Upper lobe of left lung (tissue), 6 donors: ENCODE results near the gene TGFBR3. TPM values are rescaled to one million over a fixed set of nuclear protein-coding genes. Genes with fewer than 3 reads are reported as not detected.

ENCODE experiments used
- ATAC-seq, 2 donors: fragments of 200-7000 bp; cut with Tn5 transposase; one replicate each; pipeline ENCODE4 v1.9.1; 2022; ENCODE audit warnings: mild to moderate bottlenecking in 2 of 2, moderate library complexity in 2 of 2; ENCODE audit not compliant: low FRiP score in 2 of 2
- DNase-seq, 2 donors: peaks; one replicate each; pipeline ENCODE4 v3.0.0-alpha.2; 2019 to 2020
- H3K27ac ChIP-seq, 4 donors: fragments of 200-600 bp; sonication (generic); one replicate each; pipeline ENCODE4 v1.5.1; 2016 to 2019
- H3K27me3 ChIP-seq, 4 donors: fragments of 200-600 bp; sonication (generic); one replicate each; pipeline ENCODE4 v1.5.1; 2017 to 2019
- H3K36me3 ChIP-seq, 4 donors: fragments of 200-600 bp; sonication (generic); one replicate each; pipeline ENCODE4 v1.5.1; 2016 to 2019
- H3K4me1 ChIP-seq, 4 donors: fragments of 200-600 bp; sonication (generic); one replicate each; pipeline ENCODE4 v1.5.1; 2018 to 2019
- H3K4me3 ChIP-seq, 4 donors: fragments of 200-600 bp; sonication (generic); one replicate each; pipeline ENCODE4 v1.5.1; 2017 to 2019; ENCODE audit warnings: mild to moderate bottlenecking in 2 of 4, moderate library complexity in 1 of 4
- H3K9me3 ChIP-seq, 4 donors: fragments of 200-600 bp; sonication (generic); one replicate each; pipeline ENCODE4 v1.5.1; 2018 to 2019
- EP300 ChIP-seq, 4 donors: sonication (generic); formaldehyde crosslinking; IDR thresholded peaks; one replicate each; pipeline ENCODE4 v1.5.1; 2017; ENCODE audit warnings: antibody characterized with exemption in 4 of 4, control low read depth in 2 of 4
- POLR2A ChIP-seq, 4 donors: fragments of 450-650 bp; IDR thresholded peaks; one replicate each; pipeline ENCODE4 v1.5.1; 2016 to 2017; ENCODE audit warnings: antibody characterized with exemption in 4 of 4, mild to moderate bottlenecking in 2 of 4
- POLR2AphosphoS5 ChIP-seq, 2 donors: sonication (generic); formaldehyde crosslinking; IDR thresholded peaks; one replicate each; pipeline ENCODE4 v1.5.1; 2017; ENCODE audit warnings: antibody characterized with exemption in 2 of 2
- WGBS, 2 donors: methylation state at CpG; one replicate each; pipeline ENCODE4 v1.1.5; 2017 to 2018; 5-methylcytosine and 5-hydroxymethylcytosine counted together
- total RNA-seq, 6 donors: library from RNA; depleted of rRNA in 4 of 6; stranded (reverse); fragments of >200 nt in 4 of 6; gene quantifications; one replicate each; pipeline versions ENCODE4 v1.1.0 to v1.2.1, GENCODE V29; 2016 to 2021
- TF ChIP-seq, protein P1 (sequence below), 6 experiments: fragments of 450-650 bp in 4 of 6; fragments of 200-600 bp in 2 of 6; sonication (generic) in 2 of 6; IDR thresholded peaks; one replicate each; pipeline ENCODE4 v1.5.1; 2016 to 2019; ENCODE audit warnings: antibody characterized with exemption in 6 of 6
- donor health status: DM: no; HTN: no; CAD: no; lungs with moderate emphysema.
- donor health status: DM: no; HTN: yes; CAD: no; lungs with severe emphysema.

The TGFBR3 gene
- total RNA-seq, 6 donors from 2014 or later: 33.5 to 78.3 (median 57.1) TPM

DNA sequence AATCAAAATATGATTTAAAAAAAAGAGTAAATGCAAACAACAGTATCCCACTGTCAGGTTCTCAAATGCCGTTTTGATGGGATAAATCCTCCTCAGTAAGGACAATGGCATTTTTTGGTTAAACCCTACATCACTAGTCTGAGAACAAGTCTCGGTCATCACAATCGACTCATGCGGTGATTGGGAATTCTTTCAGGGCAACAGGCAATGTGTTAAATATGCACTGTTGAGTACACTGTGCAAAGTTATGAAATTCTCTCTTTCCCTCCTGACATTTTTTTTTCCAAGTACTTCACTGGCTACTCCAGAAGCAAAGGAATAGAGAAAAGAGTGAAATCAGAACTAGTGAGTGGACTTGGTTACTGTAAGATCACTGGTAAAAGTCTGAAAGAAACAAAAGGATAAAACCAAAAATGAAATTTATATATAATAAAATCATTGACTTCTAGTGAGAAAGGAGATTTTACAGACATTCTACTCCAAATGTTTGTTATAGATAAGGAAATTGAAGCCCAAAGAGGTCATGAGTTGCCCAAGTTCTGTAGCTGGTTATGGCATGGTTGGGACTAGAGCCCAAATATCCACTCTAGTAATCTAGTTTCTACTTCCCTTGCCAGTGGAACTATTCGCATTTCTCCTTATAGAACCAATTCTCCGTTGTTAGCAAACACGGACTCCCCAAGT lies 111.3 kb downstream of the TGFBR3 start:
- no peaks in the 10 kb centered on the region for H3K9me3 ChIP-seq
- H3K27me3 ChIP-seq: no peaks in the 10 kb centered on the region
- no peaks in the 10 kb centered on the region for H3K36me3 ChIP-seq
- TF ChIP-seq POLR2AphosphoS5 (IDR thresholded peaks at IDR 0.05) (no peak), POLR2A (IDR thresholded peaks at IDR 0.05) (no peak), EP300 (IDR thresholded peaks at IDR 0.05) (no peak)
- TF ChIP-seq, protein P1, sequence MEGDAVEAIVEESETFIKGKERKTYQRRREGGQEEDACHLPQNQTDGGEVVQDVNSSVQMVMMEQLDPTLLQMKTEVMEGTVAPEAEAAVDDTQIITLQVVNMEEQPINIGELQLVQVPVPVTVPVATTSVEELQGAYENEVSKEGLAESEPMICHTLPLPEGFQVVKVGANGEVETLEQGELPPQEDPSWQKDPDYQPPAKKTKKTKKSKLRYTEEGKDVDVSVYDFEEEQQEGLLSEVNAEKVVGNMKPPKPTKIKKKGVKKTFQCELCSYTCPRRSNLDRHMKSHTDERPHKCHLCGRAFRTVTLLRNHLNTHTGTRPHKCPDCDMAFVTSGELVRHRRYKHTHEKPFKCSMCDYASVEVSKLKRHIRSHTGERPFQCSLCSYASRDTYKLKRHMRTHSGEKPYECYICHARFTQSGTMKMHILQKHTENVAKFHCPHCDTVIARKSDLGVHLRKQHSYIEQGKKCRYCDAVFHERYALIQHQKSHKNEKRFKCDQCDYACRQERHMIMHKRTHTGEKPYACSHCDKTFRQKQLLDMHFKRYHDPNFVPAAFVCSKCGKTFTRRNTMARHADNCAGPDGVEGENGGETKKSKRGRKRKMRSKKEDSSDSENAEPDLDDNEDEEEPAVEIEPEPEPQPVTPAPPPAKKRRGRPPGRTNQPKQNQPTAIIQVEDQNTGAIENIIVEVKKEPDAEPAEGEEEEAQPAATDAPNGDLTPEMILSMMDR (IDR thresholded peaks at IDR 0.05): no peak
- ATAC-seq (peak in 1 of 2 donors; percentile 57), DNase-seq (no peak)
- H3K4me1 ChIP-seq: peaks cover 2 to 11% (median 6%) of the 10 kb centered on the region in 4 donors
- WGBS, 2 donors: 84% methylated on average over 7 of the region's 7 CpGs
- H3K27ac ChIP-seq: peak overlapping the region in 1 of 4 donors; percentile 11
- H3K4me3 ChIP-seq: no peak overlapping the region

GRCh38 chr1:91771717-91772116 lies 114.2 kb downstream of the TGFBR3 start:
- WGBS, 2 donors: 77 to 79% methylated on average over 2 of the region's 2 CpGs
- H3K27ac ChIP-seq: peak overlapping the region in 1 of 4 donors; percentile 17
- no peak overlapping the region for H3K4me3 ChIP-seq
- H3K4me1 ChIP-seq: no peaks in the 10 kb centered on the region
- H3K36me3 ChIP-seq: no peaks in the 10 kb centered on the region
- DNase-seq: no peak
- ATAC-seq: no peak
- H3K9me3 ChIP-seq: no peaks in the 10 kb centered on the region
- TF ChIP-seq POLR2A (IDR thresholded peaks at IDR 0.05) (no peak), EP300 (IDR thresholded peaks at IDR 0.05) (no peak), POLR2AphosphoS5 (IDR thresholded peaks at IDR 0.05) (no peak)
- TF ChIP-seq, protein P1 (IDR thresholded peaks at IDR 0.05): no peak
- no peaks in the 10 kb centered on the region for H3K27me3 ChIP-seq

GRCh38 chr1:91770667-91771268 lies 115.2 kb downstream of the TGFBR3 start:
- Histone ChIP-seq H3K4me1 (no peaks in the 10 kb centered on the region), H3K27me3 (no peaks in the 10 kb centered on the region), H3K27ac (no peak overlapping the region), H3K36me3 (no peaks in the 10 kb centered on the region), H3K4me3 (no peak overlapping the region), H3K9me3 (no peaks in the 10 kb centered on the region)
- DNase-seq: no peak
- WGBS, 2 donors: 84 to 85% methylated on average over 4 of the region's 4 CpGs
- peak in 1 of 2 donors; percentile 67 for ATAC-seq
- TF ChIP-seq, protein P1 (IDR thresholded peaks at IDR 0.05): no peak
- no peak for TF ChIP-seq POLR2AphosphoS5 (IDR thresholded peaks at IDR 0.05)
- TF ChIP-seq POLR2A (IDR thresholded peaks at IDR 0.05): no peak
- no peak for TF ChIP-seq EP300 (IDR thresholded peaks at IDR 0.05)

- peak overlapping the region in 1 of 4 donors; percentile 34 for H3K27ac ChIP-seq
- no peak overlapping the region for H3K4me3 ChIP-seq
- peaks cover 0 to 7% (median 1%) of the 10 kb centered on the region in 4 donors for H3K4me1 ChIP-seq
- H3K36me3 ChIP-seq: no peaks in the 10 kb centered on the region
- DNase-seq (no peak), ATAC-seq (peak in 1 of 2 donors; percentile 38)
- no peaks in the 10 kb centered on the region for H3K27me3 ChIP-seq
- WGBS, 2 donors: 80 to 88% methylated on average over 5 of the region's 5 CpGs
- TF ChIP-seq, protein P1 (IDR thresholded peaks at IDR 0.05): no peak
- TF ChIP-seq POLR2AphosphoS5 (IDR thresholded peaks at IDR 0.05): no peak
- TF ChIP-seq EP300 (IDR thresholded peaks at IDR 0.05): no peak
- no peak for TF ChIP-seq POLR2A (IDR thresholded peaks at IDR 0.05)
- H3K9me3 ChIP-seq: no peaks in the 10 kb centered on the region
Observed at GRCh38 chr1:91769742-91770141, 116.2 kb downstream of the TGFBR3 start.
